NB4 (cell line): ENCODE measurements around the gene GABRG3.

ENCODE experiments used
- DNase-seq: peaks from one replicate; pipeline ENCODE4 v3.0.0; 2010; ENCODE audit warnings: low read depth
- H3K4me3 ChIP-seq: one replicate; pipeline ENCODE4 v1.5.1; 2011; ENCODE audit warnings: mild to moderate bottlenecking, low read depth, low read length, moderate library complexity
- MYC ChIP-seq: IDR thresholded peaks from 2 replicates; pipeline ENCODE4 v1.6.1; 2011; ENCODE audit warnings: low read depth, low read length
- POLR2A ChIP-seq: IDR thresholded peaks from 2 replicates; pipeline ENCODE4 v1.6.1; 2011; ENCODE audit warnings: mild to moderate bottlenecking; ENCODE audit not compliant: insufficient read length; ENCODE audit errors: extremely low read depth
- TF ChIP-seq, protein P1 (sequence below): IDR thresholded peaks from one replicate; pipeline ENCODE4 v1.5.1; 2012; ENCODE audit warnings: low read depth, low read length
- TF ChIP-seq, protein P2 (sequence below): IDR thresholded peaks from 2 replicates; pipeline ENCODE4 v1.6.1; 2011; ENCODE audit warnings: low read depth, low read length

The GABRG3 gene

DNA sequence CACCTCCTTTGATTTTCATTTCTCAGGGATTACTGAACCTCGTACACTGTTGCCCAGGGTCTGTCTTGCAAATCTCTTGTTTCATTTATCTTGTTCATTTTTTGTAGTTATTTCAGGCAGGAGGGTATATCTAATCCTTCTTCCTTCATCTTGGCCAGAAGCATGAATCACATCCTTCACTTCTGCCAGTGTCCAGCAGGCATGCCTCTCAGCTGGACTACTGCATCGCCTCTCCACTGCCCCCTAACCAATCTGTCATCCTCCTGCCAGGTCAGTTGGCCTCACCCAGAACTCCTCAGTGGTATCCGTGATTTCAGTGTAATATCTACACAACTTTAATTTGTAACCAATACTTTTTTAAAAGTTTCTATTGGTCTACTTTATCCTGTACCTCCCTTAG is 297.9 kb downstream of the GABRG3 start:
- TF ChIP-seq, protein P1, sequence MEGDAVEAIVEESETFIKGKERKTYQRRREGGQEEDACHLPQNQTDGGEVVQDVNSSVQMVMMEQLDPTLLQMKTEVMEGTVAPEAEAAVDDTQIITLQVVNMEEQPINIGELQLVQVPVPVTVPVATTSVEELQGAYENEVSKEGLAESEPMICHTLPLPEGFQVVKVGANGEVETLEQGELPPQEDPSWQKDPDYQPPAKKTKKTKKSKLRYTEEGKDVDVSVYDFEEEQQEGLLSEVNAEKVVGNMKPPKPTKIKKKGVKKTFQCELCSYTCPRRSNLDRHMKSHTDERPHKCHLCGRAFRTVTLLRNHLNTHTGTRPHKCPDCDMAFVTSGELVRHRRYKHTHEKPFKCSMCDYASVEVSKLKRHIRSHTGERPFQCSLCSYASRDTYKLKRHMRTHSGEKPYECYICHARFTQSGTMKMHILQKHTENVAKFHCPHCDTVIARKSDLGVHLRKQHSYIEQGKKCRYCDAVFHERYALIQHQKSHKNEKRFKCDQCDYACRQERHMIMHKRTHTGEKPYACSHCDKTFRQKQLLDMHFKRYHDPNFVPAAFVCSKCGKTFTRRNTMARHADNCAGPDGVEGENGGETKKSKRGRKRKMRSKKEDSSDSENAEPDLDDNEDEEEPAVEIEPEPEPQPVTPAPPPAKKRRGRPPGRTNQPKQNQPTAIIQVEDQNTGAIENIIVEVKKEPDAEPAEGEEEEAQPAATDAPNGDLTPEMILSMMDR = no peak
- no peak for TF ChIP-seq POLR2A
- TF ChIP-seq MYC = no peak
- TF ChIP-seq, protein P2, sequence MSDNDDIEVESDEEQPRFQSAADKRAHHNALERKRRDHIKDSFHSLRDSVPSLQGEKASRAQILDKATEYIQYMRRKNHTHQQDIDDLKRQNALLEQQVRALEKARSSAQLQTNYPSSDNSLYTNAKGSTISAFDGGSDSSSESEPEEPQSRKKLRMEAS = no peak
- DNase-seq = no peak

DNA sequence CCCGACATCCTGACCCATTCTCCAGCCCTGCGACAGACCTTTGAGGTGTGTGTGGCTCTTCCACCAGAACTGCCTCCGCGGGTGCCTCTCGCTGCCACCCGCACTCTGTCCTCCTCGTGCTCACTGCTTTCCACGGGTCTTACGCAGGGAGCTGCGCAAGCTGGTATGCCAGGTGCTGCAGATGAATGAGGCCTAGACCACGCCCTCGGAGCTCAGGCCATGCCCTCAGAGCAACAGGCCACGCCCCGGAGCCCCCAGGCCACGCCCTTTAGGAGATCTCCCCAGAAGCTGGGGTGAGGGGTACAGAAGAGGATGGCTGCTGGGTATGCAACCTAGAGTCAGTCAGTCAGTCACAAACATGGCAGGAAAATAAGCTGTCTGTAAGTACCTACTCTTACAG is 300.3 kb downstream of the GABRG3 start:
- TF ChIP-seq POLR2A (no peak), MYC (no peak)
- TF ChIP-seq, protein P1 = no peak
- TF ChIP-seq, protein P2 = no peak
- DNase-seq = no peak
- H3K4me3 ChIP-seq = no peak overlapping the region

More for the DNA sequence above, 297.9 kb downstream of the GABRG3 start:
- H3K4me3 ChIP-seq = no peak overlapping the region

DNA sequence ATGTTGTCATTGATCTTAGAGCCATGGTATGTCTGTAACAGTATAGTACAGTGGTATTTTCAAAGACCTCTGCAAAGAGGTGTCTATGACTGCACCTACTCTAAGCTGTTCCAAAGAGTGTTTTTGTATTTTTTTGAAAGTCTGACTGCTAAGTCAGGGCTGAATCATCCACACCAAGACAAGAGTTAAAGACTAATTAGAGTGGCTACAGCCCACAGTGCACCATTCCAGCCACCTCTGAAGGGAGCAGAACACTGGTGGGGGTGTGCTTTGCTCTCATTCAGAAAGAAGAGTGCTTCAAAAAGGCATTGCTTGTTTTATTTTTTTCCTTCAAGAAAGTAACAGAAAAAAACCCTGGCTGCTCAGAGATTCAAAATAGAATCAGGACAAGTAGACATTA is 301.4 kb downstream of the GABRG3 start:
- TF ChIP-seq, protein P1 = no peak
- no peak for TF ChIP-seq POLR2A
- TF ChIP-seq MYC = no peak
- TF ChIP-seq, protein P2 = no peak
- DNase-seq = no peak
- H3K4me3 ChIP-seq = no peak overlapping the region

DNA sequence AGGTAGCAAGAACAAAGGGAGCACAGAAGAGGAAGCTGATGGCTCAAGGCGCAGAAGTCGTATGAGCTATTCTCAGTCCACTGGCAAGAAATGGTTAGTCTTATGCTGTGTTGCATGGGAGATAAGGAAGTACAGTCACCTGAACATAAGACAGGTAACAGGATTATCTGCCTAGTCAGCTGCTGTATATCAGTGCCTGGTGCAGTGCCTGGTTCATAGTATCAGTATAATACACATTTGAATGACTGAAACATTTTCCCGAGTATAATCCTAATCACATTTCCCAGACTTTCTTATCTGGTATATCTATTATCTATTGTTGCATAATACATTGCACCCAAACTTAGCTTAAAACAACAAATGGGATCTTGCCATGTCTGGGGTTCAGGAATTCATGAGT is 302.5 kb downstream of the GABRG3 start:
- TF ChIP-seq, protein P1 = no peak
- no peak for TF ChIP-seq POLR2A
- TF ChIP-seq, protein P2 = no peak
- no peak for TF ChIP-seq MYC
- H3K4me3 ChIP-seq = no peak overlapping the region
- no peak for DNase-seq

DNA sequence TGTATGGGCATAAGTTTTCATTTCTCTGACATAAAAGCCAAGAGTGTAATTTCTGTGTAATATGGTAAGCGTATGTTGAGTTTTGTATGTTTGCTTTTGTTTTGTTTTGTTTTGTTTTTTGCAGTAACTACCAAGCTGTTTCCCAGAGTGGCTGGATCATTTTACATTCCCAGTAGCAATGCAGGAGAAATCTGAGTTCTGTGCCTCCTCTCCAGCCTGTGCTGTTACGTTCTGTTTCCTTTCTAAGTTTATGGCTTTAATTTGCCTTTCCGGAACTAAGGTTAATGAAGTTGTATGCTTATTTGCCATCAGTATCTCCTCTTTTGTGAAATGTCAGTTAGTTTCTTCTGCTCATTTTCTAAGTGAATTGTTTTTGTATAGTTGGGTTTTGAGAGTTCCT is 307.8 kb downstream of the GABRG3 start:
- no peak for TF ChIP-seq MYC
- TF ChIP-seq POLR2A = no peak
- TF ChIP-seq, protein P1 = no peak
- TF ChIP-seq, protein P2 = no peak
- H3K4me3 ChIP-seq = no peak overlapping the region
- no peak for DNase-seq

DNA sequence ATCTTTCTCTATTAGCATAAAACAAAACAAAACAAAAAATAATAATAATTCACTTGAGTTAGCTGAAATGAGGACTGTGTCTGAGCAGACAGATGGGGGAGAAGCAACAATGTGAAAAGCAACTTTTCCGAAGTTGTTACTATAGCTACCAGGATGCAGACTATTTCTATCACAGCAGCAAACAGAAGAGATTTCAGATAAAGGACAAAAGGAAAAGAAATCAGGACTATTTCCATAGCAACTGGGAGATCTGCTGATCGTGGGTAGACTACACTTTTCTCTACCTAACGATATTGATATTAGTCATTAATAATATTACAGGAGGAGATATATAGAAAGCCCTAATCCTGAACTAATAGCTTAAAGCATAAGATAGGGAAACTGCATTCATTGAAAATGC is 321.7 kb downstream of the GABRG3 start:
- DNase-seq = no peak
- TF ChIP-seq MYC (no peak), POLR2A (no peak)
- TF ChIP-seq, protein P1 = no peak
- TF ChIP-seq, protein P2 = no peak
- H3K4me3 ChIP-seq = no peak overlapping the region
